Stimulated activated CD4-positive, alpha-beta T cell treated with anti-CD3 and anti-CD28 coated beads, Interleukin-4, amount 100 ng/mL, for 1 hour (primary cell): ENCODE data around the gene SNHG17.
"Not testable (repeated sequence)": the region's sequence is repeated elsewhere in the genome, so short reads cannot be mapped to it uniquely, and the experiment has no call there.

Source experiments
- DNase-seq: peaks from one replicate; pipeline ENCODE4 v3.0.0-alpha.2; 2020

SNHG17 gene

DNA sequence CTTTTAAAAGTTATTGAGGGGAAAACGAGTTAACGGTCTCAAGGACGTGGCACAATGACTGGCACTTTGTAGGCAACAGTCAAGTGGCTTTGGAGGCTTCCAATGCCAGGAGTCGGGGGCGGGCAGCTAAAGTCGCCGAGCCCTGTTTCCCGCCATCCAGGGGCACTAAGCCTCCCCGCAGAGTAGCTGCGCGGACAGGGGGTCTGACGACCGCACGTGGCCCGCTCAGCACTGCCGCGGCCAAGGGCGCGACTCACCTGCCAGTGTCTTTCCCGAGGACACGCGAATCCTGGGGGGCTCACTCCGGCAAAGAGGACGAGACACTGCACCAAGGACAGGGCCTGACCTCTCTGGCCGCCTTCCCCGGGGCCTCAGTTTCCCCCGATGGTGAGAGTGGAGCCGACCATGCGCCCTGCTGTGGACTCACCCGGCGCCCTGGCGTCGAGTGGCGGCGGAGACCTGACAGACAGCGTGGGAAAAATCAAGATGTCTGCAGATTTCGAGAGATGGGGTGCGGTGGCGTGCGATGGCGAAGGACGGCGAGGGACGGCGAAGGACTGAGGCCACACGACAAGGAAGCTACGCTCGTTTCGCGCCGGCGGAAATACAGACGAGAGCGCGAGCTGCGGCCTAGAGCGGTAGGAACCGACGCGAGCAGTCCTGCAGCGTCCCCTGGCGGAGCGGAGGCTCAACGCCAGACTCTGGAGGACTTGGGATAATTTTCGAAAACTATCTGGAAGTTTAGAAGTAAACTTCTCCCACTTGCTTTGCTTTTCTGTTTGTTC is at the start of gene SNHG17:
Gene SNHG17 (minus strand): TSS at position 559 of the 785 bp plus-strand sequence.
- peak; percentile 90 for DNase-seq

DNA sequence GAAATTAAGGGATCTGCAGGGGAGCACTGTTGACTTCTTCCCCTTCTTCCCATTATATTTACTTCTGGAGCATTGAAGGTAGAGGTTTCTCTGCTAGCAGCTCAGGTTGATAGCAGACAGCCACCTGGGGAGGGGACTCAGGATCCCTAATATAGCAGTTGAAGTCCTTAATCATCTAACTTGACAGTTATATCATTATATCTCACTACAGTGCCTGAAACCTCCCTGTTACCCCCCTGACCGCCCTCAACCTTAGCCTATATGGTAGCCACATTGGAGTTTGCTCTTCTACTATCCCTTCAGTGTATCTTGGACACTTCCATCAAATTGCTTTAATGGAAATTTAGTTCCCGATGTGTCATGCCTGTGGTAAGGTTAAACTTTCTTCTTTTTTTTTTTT is 44.5 kb upstream of the SNHG17 start:
- no peak for DNase-seq

DNA sequence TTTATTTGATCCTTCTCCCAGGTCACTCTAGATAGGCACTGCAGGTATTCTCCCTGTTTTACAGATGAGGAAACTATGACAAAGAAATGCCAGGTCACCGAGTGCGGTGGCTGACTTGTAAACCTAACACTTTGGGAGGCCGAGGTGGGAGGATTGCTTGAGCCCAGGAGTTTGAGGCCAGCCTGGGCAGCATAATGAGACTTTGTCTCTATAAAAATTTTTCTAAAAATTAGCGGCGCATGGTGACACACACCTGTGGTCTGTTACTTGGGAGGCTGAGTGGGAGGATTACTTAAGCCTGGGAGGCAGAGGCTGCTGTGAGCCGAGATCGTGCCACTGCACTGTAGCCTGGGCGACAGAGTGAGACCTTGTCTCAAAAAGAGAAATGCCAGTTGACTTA is 42.6 kb upstream of the SNHG17 start:
- no peak for DNase-seq

DNA sequence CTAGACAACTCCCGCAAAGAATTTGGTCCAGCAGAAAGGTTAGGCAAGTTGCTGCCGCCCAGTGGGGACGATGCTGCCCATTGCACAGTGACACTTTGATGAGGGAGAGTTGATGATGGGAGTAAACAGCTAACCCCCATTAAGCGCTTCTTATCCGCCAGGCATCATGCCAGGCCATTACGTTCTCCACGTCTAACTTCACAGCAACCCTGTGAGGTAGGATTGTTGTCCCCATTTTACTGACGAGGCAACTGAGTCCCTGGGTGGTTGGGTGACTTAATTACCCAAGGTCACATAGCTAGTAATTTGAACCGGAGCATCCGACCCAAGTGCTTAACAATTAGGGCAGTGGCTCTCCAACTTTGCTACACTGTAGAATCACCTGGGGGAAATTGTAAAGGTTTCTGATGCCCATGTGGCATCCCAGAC is 38.3 kb upstream of the SNHG17 start:
- no peak for DNase-seq

DNA sequence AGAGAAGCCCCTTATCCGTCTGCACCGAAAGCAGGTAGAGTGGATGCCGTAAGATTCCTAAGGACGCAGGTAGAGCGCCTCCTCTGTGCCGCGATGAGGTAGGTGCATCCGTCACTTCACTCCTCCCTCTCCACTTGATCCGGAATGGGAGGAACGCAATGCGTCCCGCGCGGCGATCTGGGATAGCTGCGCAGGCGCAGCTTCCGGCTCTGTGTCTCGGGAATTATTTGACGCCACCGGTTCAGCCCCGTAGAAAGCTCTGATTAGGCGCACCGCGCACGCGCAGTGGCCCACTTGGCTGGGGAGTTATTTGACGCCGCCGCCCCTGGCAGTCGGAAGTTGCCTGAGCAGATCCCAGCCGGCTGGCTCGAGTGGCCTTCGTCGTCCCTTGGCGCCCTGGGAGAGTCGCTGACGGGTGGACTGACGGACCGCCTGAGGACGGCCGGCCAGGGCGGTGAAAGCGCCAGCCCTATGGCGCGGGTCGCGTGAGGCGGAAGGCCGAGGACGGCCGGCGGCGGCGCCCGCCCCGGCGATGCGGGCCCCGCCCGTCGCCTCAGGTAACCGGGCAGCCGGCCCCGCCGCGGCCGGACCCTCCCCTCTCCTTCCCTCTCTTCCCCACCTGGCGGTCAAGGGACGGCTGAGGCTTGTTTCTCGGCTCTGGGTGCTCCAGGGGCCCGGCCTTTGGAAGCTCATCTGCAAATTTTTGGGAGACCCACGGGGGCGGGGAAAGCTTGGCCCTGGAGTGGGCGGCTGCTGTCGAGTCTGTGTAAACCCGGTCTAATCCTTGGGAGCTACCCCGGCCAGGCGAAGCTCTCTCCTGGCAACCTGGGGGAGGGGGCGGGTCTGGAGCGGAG is 37.6 kb upstream of the SNHG17 start, which contains the start of gene RALGAPB:
Gene RALGAPB (plus strand): TSS at position 331 of the 854 bp plus-strand sequence. CDS start 15,590 bp downstream, outside the sequence.
- DNase-seq = peak; percentile 99

DNA sequence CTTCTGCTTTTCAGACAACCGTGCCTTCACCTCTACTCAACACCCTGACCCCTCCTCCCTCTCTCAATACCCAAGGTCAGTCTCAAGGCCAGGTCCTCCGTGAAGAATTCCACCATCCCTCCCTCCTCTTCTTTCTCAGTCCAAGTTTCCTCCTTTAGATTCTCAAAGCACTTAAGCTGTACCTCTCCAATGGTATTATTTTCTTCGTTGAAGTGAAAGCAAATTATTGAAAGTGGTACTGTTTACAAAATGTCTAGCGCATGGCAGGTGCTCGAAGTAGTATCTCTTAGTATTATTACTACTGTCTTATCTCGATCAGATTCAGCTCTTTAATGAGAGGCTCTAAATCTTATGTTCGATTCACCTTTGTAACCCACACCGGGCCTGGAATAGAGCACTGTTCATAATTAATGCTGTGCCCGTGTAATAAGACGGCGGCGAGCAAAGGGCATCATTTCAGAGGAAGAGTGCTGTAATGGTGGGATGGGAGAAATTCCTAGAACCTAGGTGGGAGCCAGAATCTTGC is 36.9 kb upstream of the SNHG17 start:
- DNase-seq = no peak

DNA sequence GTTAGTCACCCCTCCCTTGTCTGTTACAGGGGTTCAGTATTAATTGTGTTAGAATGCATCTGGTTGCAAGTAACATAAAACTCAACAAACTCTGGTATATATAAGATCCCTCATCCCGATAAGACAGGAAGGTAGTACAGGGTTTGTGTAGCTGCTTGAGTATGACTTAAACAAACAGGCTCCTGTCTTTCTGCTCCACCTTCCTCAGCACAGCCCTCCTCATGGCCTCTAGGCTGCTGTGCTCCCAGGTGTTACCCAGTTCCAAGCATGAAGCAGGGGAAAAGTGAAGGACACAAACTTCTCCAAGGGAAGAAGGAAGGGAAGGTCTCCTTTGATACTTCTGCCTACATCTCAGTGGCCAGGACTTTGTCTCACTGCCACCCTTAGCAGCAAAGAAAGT is 36.1 kb upstream of the SNHG17 start:
- no peak for DNase-seq

DNA sequence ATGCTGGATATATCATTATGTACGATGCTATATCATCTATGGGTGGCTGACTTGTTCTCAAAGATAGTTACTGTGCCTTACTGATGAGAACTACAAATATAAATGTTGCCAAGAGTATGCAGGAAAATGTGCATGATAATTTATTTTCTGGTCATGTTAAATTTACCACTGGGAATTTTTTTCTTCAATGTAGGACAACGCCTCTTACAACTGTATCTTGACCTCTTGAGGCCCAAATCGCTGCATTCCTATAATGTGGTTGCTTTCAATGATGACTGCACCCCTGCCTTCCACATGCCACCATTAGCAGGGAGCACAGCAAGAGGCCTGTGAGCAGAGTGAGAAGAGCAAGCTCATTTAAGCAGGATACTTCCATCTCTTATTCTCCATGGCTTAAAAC is 31.9 kb upstream of the SNHG17 start:
- no peak for DNase-seq

- DNase-seq = no peak
These were observed 31.0 kb upstream of the SNHG17 start for GRCh38 chr20:38466171-38466570.

- DNase-seq = not testable (repeated sequence)
These were observed 26.4 kb upstream of the SNHG17 start for GRCh38 chr20:38461569-38461968.

- not testable (repeated sequence) for DNase-seq
These were observed 26.0 kb upstream of the SNHG17 start for GRCh38 chr20:38461167-38461566.

- not testable (repeated sequence) for DNase-seq
These were observed 25.5 kb upstream of the SNHG17 start for GRCh38 chr20:38460631-38461030.

DNA sequence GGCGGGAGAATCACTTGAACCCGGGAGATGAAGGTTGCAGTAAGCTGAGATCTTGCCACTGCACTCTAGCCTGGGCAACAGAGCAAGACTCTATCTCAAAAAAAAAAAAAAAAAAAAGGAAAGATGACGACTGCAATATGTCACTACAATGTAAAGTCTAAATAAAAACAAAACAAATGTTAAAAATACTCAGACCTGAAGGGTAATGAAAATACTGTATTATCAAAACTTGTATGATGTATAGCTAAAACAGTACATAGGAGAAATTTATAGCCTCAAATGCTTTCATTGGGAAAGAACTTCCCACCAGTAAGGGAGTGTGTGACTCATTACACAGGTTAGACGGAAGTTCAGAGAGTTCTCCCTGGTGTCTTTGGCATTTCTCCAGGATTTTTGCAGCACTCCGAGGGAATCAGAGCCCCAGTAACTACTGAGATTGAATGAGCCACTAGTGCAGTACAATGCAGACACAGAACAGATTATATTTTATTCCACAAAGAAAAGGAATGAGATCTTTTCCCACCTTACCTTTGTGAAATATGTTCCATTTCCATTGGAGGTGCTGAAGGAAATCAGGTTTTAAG is 25.0 kb upstream of the SNHG17 start:
- DNase-seq = no peak

- no peak for DNase-seq
These were observed 23.2 kb upstream of the SNHG17 start for GRCh38 chr20:38458314-38458713.

DNA sequence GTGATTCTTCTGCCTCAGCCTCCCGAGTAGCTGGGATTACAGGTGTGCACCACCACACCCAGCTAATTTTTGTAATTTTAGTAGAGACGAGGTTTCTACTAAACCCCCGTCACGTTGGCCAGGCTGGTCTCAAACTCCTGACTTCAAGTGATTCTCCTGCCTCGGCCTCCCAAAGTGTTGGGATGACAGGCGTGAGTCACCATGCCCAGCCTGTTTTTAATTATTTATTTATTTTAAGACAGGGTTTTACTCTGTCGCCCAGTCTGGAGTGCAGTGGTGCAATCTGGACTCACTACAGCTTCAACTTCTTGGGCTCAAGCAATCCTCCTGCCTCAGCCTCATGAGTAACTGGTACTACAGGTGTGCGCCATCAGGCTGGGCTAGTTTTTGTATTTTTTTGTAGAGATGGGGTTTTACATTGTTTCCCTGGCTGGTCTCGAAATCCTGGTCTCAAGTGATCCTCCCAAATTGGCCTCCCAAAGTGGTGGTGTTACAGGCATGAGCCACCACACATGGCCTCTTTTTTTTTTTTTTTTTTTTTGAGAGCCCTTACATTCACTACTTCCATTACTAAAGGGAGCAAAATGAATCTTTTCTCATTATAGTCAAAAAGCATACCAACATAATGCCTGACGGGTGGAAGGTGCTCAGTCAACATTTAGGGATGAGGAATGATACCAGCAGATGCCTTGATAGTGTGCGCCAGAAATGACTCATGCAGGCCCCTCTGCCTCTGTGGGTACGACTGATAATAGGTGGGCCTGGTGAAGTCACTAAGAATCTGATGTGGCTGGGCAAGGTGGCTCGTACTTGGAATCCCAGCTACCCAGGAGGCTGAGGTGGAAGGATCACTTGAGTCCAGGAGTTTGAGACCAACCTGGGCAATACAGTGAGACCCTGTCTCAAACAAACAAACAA is 19.7 kb upstream of the SNHG17 start:
- DNase-seq = no peak

- no peak for DNase-seq
These were observed 18.8 kb upstream of the SNHG17 start for GRCh38 chr20:38453941-38454340.

DNA sequence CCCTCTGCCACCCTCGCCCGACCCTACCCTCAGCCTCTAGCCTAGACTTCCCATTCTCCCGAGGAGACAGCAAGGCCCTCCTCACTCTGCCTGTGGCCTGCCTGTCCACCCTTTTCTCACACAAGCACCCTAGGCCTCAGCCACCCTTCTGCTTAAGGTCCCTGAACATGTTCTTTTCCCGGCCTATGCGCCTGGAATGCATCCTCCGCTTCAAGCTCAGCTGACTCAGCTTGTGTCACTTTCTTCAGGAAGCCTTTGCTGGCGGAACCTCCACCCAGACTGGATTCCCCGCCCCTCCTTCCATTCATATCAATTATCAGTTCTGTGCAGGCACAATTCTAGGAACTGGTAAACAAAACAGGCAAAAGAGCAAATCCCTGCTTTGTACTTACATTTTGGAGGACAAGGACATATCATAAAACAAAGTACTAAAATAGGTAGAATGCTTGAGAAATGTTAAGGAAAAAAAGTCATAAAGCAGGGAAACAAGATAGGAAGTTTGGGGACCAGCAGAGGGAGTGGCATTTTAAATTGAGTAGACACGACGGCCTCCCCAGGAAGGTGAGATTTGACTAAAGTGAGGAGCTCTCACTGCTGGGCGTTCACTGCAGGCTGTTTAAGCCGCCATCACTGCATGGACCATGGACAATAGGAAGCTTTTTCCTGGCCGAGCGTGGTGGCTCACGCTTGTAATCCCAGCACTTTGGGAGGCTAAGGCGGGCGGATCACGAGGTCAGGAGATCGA is 17.9 kb upstream of the SNHG17 start:
- DNase-seq = no peak

GRCh38 chr20:38450412-38450975 is 15.4 kb upstream of the SNHG17 start:
- DNase-seq = no peak

DNA sequence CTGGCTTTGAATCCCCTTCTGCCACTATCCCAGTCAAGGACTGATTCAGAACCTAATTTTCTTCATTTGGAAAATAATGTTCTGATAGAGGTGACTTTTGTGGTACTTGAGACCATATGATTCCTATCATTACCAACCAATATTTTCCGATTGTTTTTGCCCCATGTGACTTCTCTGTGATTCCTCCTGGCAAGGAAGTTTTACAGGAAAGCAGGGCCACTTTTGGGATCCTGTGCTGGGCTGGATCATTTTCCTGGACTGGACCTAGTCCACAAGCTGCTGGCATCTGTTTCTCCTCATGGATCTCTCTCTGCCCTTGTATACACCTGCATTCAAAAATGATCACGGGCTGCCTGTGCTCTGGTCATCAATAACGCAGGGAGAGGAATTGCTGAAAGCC is 13.9 kb upstream of the SNHG17 start:
- DNase-seq = no peak

DNA sequence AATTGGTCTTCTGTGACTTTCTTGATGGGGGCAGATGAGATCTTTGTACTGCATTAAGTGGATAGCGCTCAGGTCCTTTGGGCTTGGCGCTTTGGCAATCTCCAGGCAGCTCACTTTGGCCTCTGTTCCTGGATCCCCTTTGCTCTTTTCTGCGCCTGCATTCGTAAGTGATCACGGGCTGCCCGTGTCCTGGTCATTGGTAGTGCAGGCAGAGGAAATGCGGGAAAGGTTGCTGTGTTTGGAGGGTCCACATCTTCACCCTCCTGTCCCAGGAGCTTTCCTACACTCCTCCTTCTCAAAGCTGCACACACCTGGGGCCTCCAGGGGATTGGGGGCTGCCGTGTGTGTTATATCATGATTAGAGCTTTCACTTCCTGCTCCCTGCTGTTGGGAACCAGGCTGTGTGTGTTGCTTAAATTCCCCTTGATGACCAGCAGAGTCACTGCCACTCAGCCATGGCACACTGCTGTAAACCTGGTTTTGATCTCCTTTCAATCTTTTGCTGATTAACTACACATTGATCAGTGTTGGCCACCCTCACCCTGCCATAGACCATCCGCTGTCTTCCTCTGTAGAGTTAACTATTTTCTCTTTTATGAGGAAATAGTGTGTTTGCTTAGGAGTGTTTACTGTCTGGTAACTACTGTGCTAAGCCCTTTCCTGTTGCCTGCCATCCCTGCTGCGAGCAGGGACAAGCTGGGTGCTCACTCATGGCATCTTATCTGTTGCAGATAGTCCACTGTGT is 13.0 kb upstream of the SNHG17 start:
- no peak for DNase-seq
